OCI-LY7 (cell line): Measurements from ENCODE around the gene RDH14. TPM values are rescaled to one million over a fixed set of nuclear protein-coding genes. Genes with fewer than 3 reads are reported as not detected.

Experiments used
- BruUV-seq: library from RNA; stranded (reverse); fragments of 400-500 nt; replicated peaks from 2 replicates; lab custom pipeline; 2021; lab: Mats Ljungman, UMichigan
- CTCF ChIA-PET: fragments of 300-600 bp; sonication (Branson Sonifier 250); formaldehyde crosslinking; loops from one replicate; lab custom pipeline; 2022; ENCODE audit warnings: antibody characterized with exemption; ENCODE audit not compliant: unreplicated experiment; lab: Charles Lee
- POLR2A ChIA-PET: fragments of 300-600 bp; sonication (Branson Sonifier 250); formaldehyde crosslinking; loops from one replicate; lab custom pipeline; 2022; ENCODE audit warnings: antibody characterized with exemption; lab: Charles Lee
- DNase-seq: peaks from one replicate; pipeline ENCODE4 v3.0.0-alpha.2; 2015; ENCODE audit warnings: low spot score
- H2AFZ ChIP-seq: fragments of 200-600 bp; sonication (generic), shearing (Covaris generic); 2 replicates; pipeline ENCODE4 v1.6.1; 2014; ENCODE audit warnings: mild to moderate bottlenecking, antibody characterized with exemption, low read length, moderate library complexity
- H3K27ac ChIP-seq: fragments of 200-600 bp; sonication (generic); 2 replicates; pipeline ENCODE4 v1.5.1; 2014; ENCODE audit warnings: mixed run types, low read depth, mild to moderate bottlenecking, moderate library complexity, low read length, inconsistent platforms; ENCODE audit not compliant: poor library complexity, severe bottlenecking
- H3K36me3 ChIP-seq: fragments of 200-600 bp; sonication (generic); 2 replicates; pipeline ENCODE4 v1.6.1; 2014; ENCODE audit warnings: mild to moderate bottlenecking, antibody characterized with exemption, low read length, moderate library complexity, mixed read lengths; ENCODE audit not compliant: insufficient read depth
- H3K4me1 ChIP-seq: fragments of 200-600 bp; sonication (generic); 2 replicates; pipeline ENCODE4 v1.5.1; 2014; ENCODE audit warnings: mild to moderate bottlenecking, low read length; ENCODE audit not compliant: insufficient read depth, poor library complexity, severe bottlenecking
- H3K4me2 ChIP-seq: fragments of 200-600 bp; sonication (generic); 2 replicates; pipeline ENCODE4 v1.6.1; 2014; ENCODE audit warnings: mild to moderate bottlenecking, low read length
- H3K4me3 ChIP-seq: fragments of 200-600 bp; sonication (generic); 2 replicates; pipeline ENCODE4 v1.5.1; 2014; ENCODE audit warnings: mild to moderate bottlenecking, low read depth, low read length; ENCODE audit not compliant: poor library complexity, severe bottlenecking
- H3K79me2 ChIP-seq: fragments of 200-600 bp; sonication (generic); 2 replicates; pipeline ENCODE4 v1.6.1; 2016; ENCODE audit warnings: low read depth, mild to moderate bottlenecking, low read length, moderate library complexity, mixed read lengths; ENCODE audit not compliant: insufficient read depth
- H3K9me2 ChIP-seq: fragments of 200-600 bp; sonication (generic); 2 replicates; pipeline ENCODE4 v1.6.1; 2016; ENCODE audit warnings: mild to moderate bottlenecking, low read length, mixed read lengths; ENCODE audit not compliant: insufficient read depth
- H3K9me3 ChIP-seq: fragments of 200-600 bp; sonication (generic); 2 replicates; pipeline ENCODE4 v1.6.1; 2014; ENCODE audit warnings: mild to moderate bottlenecking, mixed run types, low read length, mixed read lengths
- H4K20me1 ChIP-seq: fragments of 200-600 bp; sonication (generic); 2 replicates; pipeline ENCODE4 v1.6.1; 2014; ENCODE audit warnings: mild to moderate bottlenecking, antibody characterized with exemption, low read length, moderate library complexity, mixed read lengths; ENCODE audit not compliant: insufficient read depth
- EZH2phosphoT487 ChIP-seq: fragments of 200-600 bp; sonication (generic); IDR thresholded peaks from 2 replicates; pipeline ENCODE4 v1.6.1; 2018; ENCODE audit warnings: low read depth, borderline replicate concordance, mild to moderate bottlenecking, mixed run types, antibody characterized with exemption, low read length, moderate library complexity, mixed read lengths
- intact Hi-C: fragments of 100-400 bp; cut with micrococcal nuclease; formaldehyde crosslinking; loops from one replicate; pipeline ENCODE4 v1.10.0; 2022; ENCODE audit not compliant: unreplicated experiment
- total RNA-seq, 2 experiments: library from RNA; depleted of rRNA in 1 of 2; stranded (reverse); fragments of >200 nt in 1 of 2; shearing (Covaris generic) in 1 of 2; gene quantifications; 2 replicates each; pipeline ENCODE4 v1.2.3, GENCODE V29; 2014 to 2022
- TF ChIP-seq, protein P1 (sequence below): fragments of 200-600 bp; sonication (generic); conservative IDR thresholded peaks from 2 replicates; pipeline ENCODE4 v1.5.1; 2014; ENCODE audit warnings: mild to moderate bottlenecking, antibody characterized with exemption, low read length, moderate library complexity, mixed read lengths

RDH14 gene
- total RNA-seq, 2 experiments from 2014 or later = 20.6 to 25.2 TPM

DNA sequence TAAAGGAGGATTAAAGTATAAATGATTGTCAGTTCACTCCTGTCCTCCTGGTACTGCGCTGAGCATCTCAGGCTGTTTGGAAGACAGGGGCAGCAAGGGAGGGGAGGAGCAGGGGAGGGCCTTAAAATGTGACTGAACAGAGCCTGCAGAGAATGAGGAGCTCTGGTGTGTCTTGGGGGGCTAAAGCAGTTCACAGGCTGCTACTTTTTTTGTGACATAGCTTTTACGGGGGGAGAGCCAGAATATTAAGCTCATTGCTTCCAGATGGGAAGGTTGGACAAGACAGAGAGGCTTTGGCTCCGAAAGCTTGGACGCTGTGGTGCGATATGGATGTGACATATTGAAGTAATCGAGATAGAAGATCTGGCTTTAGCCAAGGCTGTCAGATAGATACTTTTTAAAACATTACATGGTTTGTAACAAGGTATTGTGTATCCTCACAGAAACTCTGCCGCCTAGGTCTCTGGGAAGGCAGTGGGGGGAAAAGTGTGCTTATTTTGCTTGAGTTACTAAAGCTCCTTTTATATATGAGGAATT lies 40.5 kb downstream of the RDH14 start:
- intact Hi-C loops = loop anchor here (2.0 to 10.0 kb wide), 4 partner anchors 229 to 1343 kb away; no protein-coding TSS in a partner anchor
- TF ChIP-seq EZH2phosphoT487 = no peak
- TF ChIP-seq, protein P1, sequence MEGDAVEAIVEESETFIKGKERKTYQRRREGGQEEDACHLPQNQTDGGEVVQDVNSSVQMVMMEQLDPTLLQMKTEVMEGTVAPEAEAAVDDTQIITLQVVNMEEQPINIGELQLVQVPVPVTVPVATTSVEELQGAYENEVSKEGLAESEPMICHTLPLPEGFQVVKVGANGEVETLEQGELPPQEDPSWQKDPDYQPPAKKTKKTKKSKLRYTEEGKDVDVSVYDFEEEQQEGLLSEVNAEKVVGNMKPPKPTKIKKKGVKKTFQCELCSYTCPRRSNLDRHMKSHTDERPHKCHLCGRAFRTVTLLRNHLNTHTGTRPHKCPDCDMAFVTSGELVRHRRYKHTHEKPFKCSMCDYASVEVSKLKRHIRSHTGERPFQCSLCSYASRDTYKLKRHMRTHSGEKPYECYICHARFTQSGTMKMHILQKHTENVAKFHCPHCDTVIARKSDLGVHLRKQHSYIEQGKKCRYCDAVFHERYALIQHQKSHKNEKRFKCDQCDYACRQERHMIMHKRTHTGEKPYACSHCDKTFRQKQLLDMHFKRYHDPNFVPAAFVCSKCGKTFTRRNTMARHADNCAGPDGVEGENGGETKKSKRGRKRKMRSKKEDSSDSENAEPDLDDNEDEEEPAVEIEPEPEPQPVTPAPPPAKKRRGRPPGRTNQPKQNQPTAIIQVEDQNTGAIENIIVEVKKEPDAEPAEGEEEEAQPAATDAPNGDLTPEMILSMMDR = no peak
- ChIA-PET CTCF (interaction anchor here (1.0 kb wide), 1 partner anchor 849 kb away, joined by 4 read pairs; no protein-coding TSS in a partner anchor), POLR2A (interaction anchor here (0.7 kb wide), 1 partner anchor 8 kb away, joined by 3 read pairs; no protein-coding TSS in a partner anchor)
- no peak overlapping the region for H2AFZ ChIP-seq
- H3K9me3 ChIP-seq = no peaks in the 10 kb centered on the region
- no peaks in the 10 kb centered on the region for H3K9me2 ChIP-seq
- no peaks in the 10 kb centered on the region for H3K36me3 ChIP-seq
- no peaks in the 10 kb centered on the region for H4K20me1 ChIP-seq
- no peak overlapping the region for H3K4me2 ChIP-seq
- H3K79me2 ChIP-seq = no peaks in the 10 kb centered on the region
- H3K4me1 ChIP-seq = no peaks in the 10 kb centered on the region
- BruUV-seq = no TSS peak
- no peak overlapping the region for H3K4me3 ChIP-seq
- DNase-seq = no peak
- no peak overlapping the region for H3K27ac ChIP-seq

DNA sequence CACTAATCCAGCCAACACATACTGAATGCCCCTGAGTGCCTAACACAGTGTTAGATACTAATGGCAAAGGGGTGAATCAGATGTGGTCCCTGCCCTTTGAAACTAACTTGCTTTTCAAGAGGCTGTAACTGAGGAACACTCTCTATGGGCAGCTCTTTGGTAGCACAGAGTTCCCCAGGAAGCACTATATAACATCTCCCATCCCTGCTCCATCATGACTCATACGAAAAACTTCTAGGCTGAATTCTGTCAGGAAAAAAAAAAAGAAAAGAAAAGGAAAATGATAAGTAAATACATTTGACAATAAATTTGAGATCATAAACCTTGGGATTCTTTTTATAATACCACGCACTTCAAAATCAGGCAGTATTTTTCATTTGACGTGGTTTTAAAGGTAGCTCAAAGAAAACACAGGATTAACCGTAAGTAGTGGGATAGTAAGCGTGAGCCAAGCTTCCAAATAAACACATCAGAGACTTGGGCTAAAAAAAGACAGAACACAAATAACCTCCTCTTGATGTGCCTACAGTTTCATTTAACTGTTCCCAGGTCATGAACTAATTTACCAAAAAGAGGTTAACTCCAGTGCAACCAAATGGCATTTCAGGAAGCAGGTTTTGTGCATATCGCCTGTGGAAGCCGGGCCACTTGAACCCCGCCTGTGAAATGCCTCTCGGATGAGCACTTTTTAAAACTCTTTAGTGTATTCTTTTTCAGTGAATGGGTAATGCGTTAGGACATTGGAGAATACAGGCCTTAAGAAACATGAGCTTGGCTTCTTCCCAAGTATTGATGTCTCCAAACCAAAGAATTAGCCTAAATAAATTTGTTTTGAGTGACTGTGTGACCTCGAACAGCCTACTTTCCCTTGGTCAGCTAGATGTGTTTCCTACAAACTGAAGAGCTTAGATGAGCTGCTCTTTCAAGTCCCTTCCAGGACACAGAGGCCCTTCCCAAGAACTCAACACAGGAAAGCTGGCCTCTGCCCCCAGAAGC lies 42.0 kb downstream of the RDH14 start:
- Histone ChIP-seq H2AFZ (no peak overlapping the region), H3K9me3 (no peaks in the 10 kb centered on the region), H3K36me3 (no peaks in the 10 kb centered on the region), H3K9me2 (no peaks in the 10 kb centered on the region), H3K27ac (no peak overlapping the region), H3K79me2 (no peaks in the 10 kb centered on the region), H3K4me1 (no peaks in the 10 kb centered on the region), H4K20me1 (no peaks in the 10 kb centered on the region), H3K4me2 (no peak overlapping the region), H3K4me3 (no peak overlapping the region)
- BruUV-seq = no TSS peak
- ChIA-PET CTCF (no interaction called here), POLR2A (interaction anchor here (1.9 kb wide), 1 partner anchor 145 kb away, joined by 4 read pairs; no protein-coding TSS in a partner anchor)
- TF ChIP-seq EZH2phosphoT487 = no peak
- TF ChIP-seq, protein P1 = no peak
- intact Hi-C loops = no loop called here
- DNase-seq = no peak
